Renal cortical epithelial cell (primary cell): ENCODE results near the gene C3orf52. TPM values are rescaled to one million over a fixed set of nuclear protein-coding genes. Genes with fewer than 3 reads are reported as not detected.

Source experiments
- DNase-seq: peaks from one replicate; pipeline ENCODE4 v3.0.0-alpha.2; 2011; ENCODE audit warnings: low read depth
- total RNA-seq: library from RNA; depleted of rRNA; stranded (reverse); fragments of >200 nt; gene quantifications from 2 replicates; pipeline ENCODE4 v1.2.3, GENCODE V29; 2014

The C3orf52 gene
- total RNA-seq, 1 donor from 2014 or later = 33.1 TPM

- DNase-seq = peak; percentile 74
These were observed 811 bp downstream of the C3orf52 start for GRCh38 chr3:112086875-112087524.

DNA sequence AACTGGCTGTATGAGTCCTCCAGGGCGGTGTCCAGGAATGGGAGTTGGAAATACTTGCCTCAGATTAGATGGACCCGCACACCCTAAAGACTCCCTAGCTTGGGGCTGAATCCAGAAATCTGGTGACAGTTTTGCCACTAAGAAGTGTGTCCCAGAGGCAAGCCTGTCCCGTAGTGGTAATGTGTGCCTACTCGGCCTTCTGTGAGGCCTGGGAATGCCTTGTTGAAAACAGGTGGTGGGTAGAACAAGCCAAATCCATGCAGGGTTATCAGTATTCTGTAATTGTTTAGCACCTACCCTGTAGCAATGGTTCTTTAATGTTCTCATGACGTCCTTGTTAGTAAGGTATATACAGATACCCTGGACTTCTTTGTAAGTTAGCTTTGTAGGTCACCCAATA, 1.6 kb downstream of the C3orf52 start:
- DNase-seq = no peak

GRCh38 chr3:112088944-112089343, 2.8 kb downstream of the C3orf52 start:
- DNase-seq = no peak

- DNase-seq = no peak
These were observed 4.0 kb downstream of the C3orf52 start for GRCh38 chr3:112089956-112090886.

DNA sequence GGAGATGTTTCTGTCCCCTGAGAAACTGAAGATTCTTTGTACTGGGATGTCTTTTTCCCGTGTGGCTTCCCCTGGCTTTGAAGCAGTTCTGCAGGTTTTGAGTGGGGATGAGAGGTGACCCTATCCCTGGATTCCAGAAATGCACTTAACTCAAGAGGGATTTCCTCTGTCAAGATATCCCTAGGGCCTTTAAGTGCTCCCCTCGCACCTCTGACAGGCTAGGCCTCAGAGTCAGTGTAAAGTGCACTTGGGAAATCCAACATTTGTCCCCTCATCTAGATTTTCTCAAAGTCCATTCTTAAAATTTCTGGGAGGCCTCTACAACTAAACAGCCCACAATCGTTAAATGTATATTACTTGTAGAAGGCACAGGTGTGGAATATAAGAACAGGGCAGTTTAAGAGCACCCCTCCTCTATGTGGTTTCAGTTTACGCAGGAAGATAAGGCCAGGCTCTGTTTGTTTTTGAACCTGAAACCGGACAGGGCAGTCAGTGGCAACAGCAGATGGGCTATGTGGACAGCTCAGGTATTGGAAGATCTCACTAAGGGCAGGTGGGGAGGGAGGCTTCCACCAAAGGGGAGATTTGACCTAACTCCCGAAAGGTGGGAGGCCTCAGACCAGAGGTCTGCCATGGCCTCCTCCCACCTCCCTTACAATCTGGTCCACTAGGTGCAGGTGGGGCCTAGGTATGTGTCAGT, 4.8 kb downstream of the C3orf52 start:
- no peak for DNase-seq

DNA sequence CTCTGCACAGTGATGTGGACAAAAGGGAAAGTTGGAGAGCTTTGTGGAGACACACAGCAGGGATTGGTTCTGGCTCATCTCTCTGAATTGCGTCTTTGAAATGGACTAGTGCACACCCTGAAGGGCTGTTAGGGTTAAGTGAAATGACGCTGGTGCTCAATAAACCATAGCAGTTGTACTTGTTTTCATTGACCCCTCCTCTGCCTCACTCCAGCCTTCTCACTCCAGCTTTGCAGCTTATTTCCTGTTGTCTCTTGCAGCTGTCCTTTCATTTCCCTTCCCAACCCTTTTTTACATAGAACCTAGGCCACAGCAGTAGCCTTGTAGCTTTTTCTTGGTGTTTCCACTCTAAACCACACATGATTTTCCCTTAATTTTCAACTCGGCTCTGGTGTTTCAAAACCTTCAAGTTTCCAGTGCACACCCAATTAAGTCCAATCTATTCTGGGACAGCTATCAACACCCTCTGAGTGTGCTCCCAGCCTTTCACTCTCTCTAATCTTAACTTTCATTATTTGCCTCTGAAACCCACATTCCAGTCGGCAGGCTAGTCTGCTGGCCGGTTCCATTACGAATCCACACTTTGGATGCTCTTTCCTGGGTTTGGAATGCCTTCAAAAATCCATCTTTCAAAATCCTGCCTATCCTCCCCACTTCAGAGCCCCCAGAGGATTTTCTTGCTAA, 6.4 kb downstream of the C3orf52 start:
- DNase-seq = peak; percentile 84

- peak; percentile 53 for DNase-seq
These were observed 7.0 kb downstream of the C3orf52 start for GRCh38 chr3:112093180-112093522.

DNA sequence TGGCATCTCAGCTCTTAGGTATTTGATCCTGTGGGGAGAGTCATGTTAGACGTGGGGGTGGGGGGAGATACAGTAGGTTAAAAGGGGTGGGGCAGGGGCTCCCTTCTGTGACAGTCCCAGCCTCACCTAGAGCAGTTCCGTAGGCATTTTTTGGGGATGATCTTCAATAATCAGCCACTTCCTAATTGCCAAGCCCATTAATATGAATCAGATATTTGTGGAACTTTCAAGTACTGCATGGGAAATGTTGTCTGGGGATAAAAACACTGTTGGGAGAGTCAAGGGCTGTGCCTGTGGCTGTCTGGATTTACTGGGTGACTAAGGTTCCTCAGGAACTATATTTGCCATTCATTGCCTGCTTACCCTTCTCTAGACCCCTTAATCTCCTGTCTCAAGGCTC, 9.5 kb downstream of the C3orf52 start:
- no peak for DNase-seq

- no peak for DNase-seq
These were observed 10.0 kb downstream of the C3orf52 start for GRCh38 chr3:112096176-112096575.

DNA sequence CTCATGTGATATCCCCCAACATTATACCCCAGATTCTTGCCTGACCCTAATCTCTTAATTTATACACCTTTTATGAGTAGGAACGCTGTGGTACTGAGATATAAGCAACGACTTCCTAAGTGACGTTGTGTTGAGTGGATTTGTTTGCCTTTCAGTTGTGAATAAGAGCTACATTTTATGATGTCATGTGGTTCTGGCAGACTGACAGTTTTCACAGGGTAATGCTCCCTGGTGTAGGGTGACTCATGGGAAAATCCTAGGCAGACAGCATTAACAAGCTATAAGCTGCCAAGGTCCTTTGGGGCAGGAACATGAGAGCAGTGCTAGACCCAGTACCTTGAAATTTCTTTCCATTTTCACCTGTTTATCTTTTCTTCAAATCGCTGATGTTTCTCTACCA, 11.2 kb downstream of the C3orf52 start:
- DNase-seq = peak; percentile 100

- peak; percentile 96 for DNase-seq
These were observed 15.7 kb downstream of the C3orf52 start for GRCh38 chr3:112101916-112102315.

DNA sequence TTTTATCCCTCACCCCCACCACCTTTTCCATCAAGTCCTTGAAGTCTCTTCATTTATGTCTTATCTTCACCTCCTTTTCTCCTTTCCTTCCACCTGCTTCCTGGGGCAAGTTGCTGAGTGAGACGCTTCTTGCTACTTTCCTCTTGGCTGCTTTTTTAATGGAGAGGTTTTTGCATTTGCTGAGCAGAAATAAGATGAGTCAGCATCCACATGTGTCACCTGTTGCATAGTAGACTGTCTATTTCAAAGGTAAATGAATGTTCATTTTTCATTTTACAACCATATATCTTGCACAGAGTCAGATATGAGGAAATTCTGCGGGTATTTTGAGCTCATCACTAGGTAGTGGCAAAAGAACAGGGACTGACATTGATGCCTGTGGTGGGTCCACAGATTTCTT, 18.6 kb downstream of the C3orf52 start:
- DNase-seq = peak; percentile 34

GRCh38 chr3:112109322-112109721, 23.1 kb downstream of the C3orf52 start:
- DNase-seq = peak; percentile 36

DNA sequence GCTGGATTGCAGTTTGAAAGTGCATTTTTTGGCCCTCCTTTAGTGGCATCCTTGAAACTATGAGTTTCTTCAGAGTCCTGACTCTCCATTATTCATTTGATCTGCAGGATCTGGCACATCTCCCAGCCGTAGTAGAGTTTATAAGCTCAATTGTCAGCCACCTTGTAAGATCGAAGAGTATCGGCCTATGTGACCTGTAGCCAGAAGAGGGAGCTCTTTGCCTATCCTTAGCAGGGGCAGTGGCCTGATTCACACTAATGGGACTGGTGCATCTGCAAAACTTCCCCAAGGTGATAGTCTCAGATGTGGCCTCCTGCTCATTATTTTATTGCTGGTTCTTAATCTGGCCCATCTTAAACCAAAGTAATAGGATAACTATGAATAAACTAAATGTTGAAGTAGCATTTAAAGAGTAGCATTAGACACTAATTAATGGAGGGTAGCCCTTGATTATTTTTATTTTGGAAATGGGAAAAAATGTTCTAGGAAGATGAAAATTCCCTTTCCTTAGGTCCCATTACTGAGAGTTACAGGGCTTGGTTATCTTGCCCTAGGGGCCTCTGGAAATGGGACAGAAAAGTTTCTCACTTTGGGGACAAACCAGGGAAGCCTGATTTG, 25.7 kb downstream of the C3orf52 start:
- peak; percentile 71 for DNase-seq

DNA sequence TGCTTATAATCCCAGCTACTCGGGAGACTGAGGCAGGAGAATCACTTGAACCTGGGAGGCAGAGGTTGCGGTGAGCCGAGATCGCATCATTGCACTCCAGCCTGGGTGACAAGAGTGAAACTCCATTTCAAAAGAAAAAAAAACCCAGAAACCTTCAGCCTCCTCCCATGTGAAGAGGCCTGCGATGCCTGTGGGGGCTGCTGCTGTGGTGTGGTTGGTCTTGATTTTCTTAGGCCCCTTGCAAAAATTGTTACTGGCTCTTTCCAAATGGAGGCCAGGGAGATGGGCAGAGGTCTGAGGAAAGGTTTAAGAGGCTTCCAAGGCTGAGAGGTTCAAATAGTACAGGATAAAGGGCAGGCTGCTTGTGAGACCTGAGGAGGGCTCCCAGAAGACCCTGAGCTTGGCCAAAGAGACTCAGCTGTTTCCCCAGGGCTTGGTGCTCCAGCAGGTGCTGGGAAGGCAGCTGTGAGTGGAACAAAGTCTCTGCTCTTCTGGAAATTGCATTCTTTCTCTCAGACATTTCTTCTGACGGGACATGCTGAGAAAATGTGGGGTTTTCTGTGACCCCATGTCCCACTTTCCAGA, 28.5 kb downstream of the C3orf52 start:
- no peak for DNase-seq

- no peak for DNase-seq
These were observed 29.1 kb downstream of the C3orf52 start for GRCh38 chr3:112115161-112115739.

GRCh38 chr3:112115806-112116383, 29.7 kb downstream of the C3orf52 start:
- no peak for DNase-seq

DNA sequence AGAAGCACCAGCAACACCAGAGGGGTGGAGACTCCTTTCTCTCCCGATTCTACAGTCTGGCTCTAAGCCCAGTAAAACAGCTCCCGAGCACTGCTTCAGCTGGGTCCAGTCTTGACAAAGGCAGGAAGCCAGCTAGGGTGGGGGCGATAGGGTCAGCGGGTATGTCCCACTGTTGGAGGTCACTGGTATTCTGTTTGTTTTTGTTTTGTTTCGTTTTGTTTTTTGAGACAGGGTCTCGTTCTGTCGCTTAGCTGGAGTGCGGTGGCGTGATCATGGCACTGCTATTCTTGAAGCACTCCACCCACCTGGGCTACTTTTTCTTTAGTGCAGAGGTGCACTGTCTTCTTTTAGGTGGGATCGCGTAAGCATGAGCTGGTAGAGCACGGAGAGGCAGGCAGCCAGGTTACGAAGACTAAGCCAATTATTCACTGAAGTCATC, 30.6 kb downstream of the C3orf52 start:
- no peak for DNase-seq

- no peak for DNase-seq
These were observed 31.2 kb downstream of the C3orf52 start for GRCh38 chr3:112117415-112117814.

DNA sequence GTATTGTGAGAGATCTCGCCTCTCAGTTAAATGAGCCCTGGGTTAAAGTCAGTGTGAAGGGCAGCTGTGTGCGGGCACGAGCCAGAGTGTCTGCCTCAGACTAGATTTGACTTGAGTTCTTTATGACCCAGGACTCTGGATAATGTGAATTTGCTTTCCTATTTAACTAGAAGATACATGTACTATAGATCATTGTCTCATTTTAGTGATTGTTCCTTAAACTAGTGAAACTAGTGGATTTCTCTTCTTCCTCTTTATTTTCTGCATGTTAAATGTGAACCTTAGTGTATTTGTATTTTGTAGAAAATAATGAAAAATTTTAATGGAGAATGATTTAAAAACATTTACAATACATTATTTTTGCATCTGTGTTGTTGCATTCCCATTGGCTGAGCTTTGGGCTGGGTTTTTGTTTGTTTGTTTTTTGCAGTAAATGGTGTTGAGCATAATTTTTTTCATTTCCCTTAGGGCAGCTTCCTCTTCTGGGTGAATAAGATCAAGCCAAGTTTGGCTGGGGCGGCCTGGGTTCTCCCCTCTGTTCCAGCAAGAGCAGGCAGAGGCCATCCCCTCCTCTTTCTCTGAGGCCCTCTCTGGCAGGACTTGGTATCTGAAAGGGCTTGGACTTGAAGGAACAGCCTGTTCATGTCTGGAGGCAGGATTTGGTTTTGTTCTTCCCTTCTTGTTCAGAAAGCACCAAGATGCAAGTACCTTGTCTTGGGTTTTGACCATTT, 31.8 kb downstream of the C3orf52 start:
- no peak for DNase-seq
